Endothelial cell of umbilical vein (primary cell): ENCODE data around the gene TCIRG1. TPM values are rescaled to one million over a fixed set of nuclear protein-coding genes. Genes with fewer than 3 reads are reported as not detected.

Experiments
- BruUV-seq: library from RNA; stranded (reverse); fragments of 400-500 nt; replicated peaks from 2 replicates; lab custom pipeline; 2021; lab: Mats Ljungman, UMichigan
- CTCF ChIA-PET: fragments of 300-600, 350-600 bp; sonication (Branson Sonifier 250); formaldehyde crosslinking; loops from one replicate; lab custom pipeline; 2021; ENCODE audit warnings: antibody characterized with exemption, inconsistent platforms; lab: Charles Lee
- POLR2A ChIA-PET: fragments of 300-600, 350-600 bp; sonication (Branson Sonifier 250); formaldehyde crosslinking; loops from one replicate; lab custom pipeline; 2021; ENCODE audit warnings: antibody characterized with exemption, inconsistent platforms; lab: Charles Lee
- DNase-seq: peaks from one replicate; pipeline ENCODE4 v3.0.0-alpha.2; 2011; ENCODE audit warnings: low read depth, low spot score
- FAIRE-seq: peaks from 2 replicates; lab custom pipeline; 2011; peaks lifted over from hg19 to GRCh38; lab: Jason Lieb, UNC
- H2AFZ ChIP-seq: 2 replicates; pipeline ENCODE4 v1.6.0; 2012; ENCODE audit warnings: low read depth, low read length, control low read depth, inconsistent platforms
- H3K27ac ChIP-seq: 2 replicates; pipeline ENCODE4 v1.5.1; 2011; ENCODE audit warnings: low read depth, mild to moderate bottlenecking, control low read depth, low read length, moderate library complexity; ENCODE audit not compliant: insufficient read depth
- H3K27me3 ChIP-seq, 2 experiments: 2 replicates each; pipeline versions ENCODE4 v1.6.0 to v1.6.1; 2011; ENCODE audit warnings: low read length in 2 of 2, mixed read lengths in 1 of 2; ENCODE audit not compliant: control insufficient read depth in 2 of 2, insufficient read depth in 2 of 2
- H3K36me3 ChIP-seq, 2 experiments: 2 replicates in 1 of 2; 3 replicates in 1 of 2; pipeline ENCODE4 v1.5.1; 2011; ENCODE audit warnings: low read length in 2 of 2, mild to moderate bottlenecking in 1 of 2, moderate library complexity in 1 of 2; ENCODE audit not compliant: control insufficient read depth in 2 of 2, insufficient read depth in 2 of 2; ENCODE audit errors: extremely low read depth in 1 of 2
- H3K4me1 ChIP-seq: 3 replicates; pipeline ENCODE4 v1.5.1; 2011; ENCODE audit warnings: mild to moderate bottlenecking, low read length; ENCODE audit not compliant: control insufficient read depth, insufficient read depth; ENCODE audit errors: extremely low read depth
- H3K4me2 ChIP-seq: 2 replicates; pipeline ENCODE4 v1.6.1; 2011; ENCODE audit warnings: low read length, control low read depth, mixed read lengths; ENCODE audit not compliant: insufficient read depth
- H3K4me3 ChIP-seq, 3 experiments: fragments of 200-600 bp in 1 of 3; sonication (generic), shearing (Covaris generic) in 1 of 3; replicated peaks in 1 of 3; 2 replicates each; pipeline ENCODE4 v1.5.1; 2011 to 2016; ENCODE audit warnings: control low read depth in 3 of 3, low read length in 3 of 3, mild to moderate bottlenecking in 2 of 3, inconsistent platforms in 1 of 3, low read depth in 1 of 3, moderate library complexity in 1 of 3; ENCODE audit not compliant: insufficient read depth in 1 of 3
- H3K79me2 ChIP-seq: 2 replicates; pipeline ENCODE4 v1.6.0; 2012; ENCODE audit warnings: low read length, inconsistent platforms; ENCODE audit not compliant: control insufficient read depth, insufficient read depth
- H3K9ac ChIP-seq: replicated peaks from 2 replicates; pipeline ENCODE3; 2011; ENCODE audit warnings: low read length, control low read depth; ENCODE audit not compliant: insufficient read depth; ENCODE audit errors: extremely low read depth
- H3K9me1 ChIP-seq: replicated peaks from 3 replicates; pipeline ENCODE4 v1.6.0; 2011; ENCODE audit warnings: mild to moderate bottlenecking, low read length; ENCODE audit not compliant: control insufficient read depth, insufficient read depth; ENCODE audit errors: extremely low read depth
- H3K9me3 ChIP-seq: replicated peaks from 2 replicates; pipeline ENCODE4 v1.5.1; 2012; ENCODE audit warnings: low read length, inconsistent platforms; ENCODE audit not compliant: control insufficient read depth, insufficient read depth
- H4K20me1 ChIP-seq: replicated peaks from 2 replicates; pipeline ENCODE3; 2011; ENCODE audit warnings: mild to moderate bottlenecking, low read length; ENCODE audit not compliant: control insufficient read depth, insufficient read depth; ENCODE audit errors: extremely low read depth
- EZH2 ChIP-seq: IDR thresholded peaks from 2 replicates; pipeline ENCODE4 v1.6.1; 2012; ENCODE audit warnings: borderline replicate concordance, low read depth, mild to moderate bottlenecking, moderate library complexity, low read length, inconsistent platforms; ENCODE audit not compliant: severe bottlenecking
- FOS ChIP-seq: IDR thresholded peaks from 2 replicates; pipeline ENCODE4 v1.6.1; 2011; ENCODE audit warnings: mild to moderate bottlenecking, low read length, moderate library complexity, borderline replicate concordance; ENCODE audit not compliant: insufficient read depth
- GATA2 ChIP-seq: IDR thresholded peaks from 2 replicates; pipeline ENCODE4 v1.7.0; 2011; ENCODE audit warnings: low read depth, mild to moderate bottlenecking, moderate library complexity, mixed read lengths, low read length; ENCODE audit not compliant: insufficient read length, insufficient read depth
- JUN ChIP-seq: IDR thresholded peaks from 2 replicates; pipeline ENCODE4 v1.6.1; 2011; ENCODE audit warnings: borderline replicate concordance, low read depth; ENCODE audit not compliant: insufficient read length, insufficient read depth
- MAX ChIP-seq: IDR thresholded peaks from 2 replicates; pipeline ENCODE4 v1.6.1; 2011; ENCODE audit not compliant: insufficient read depth, insufficient read length
- MYC ChIP-seq: IDR thresholded peaks from one replicate; pipeline ENCODE4 v1.6.1; 2011; ENCODE audit warnings: mild to moderate bottlenecking, low read depth, low read length
- POLR2A ChIP-seq: IDR thresholded peaks from 2 replicates; pipeline ENCODE4 v1.6.1; 2012; ENCODE audit warnings: low read depth, mild to moderate bottlenecking, control low read depth, low read length
- POLR2AphosphoS5 ChIP-seq: IDR thresholded peaks from 2 replicates; pipeline ENCODE4 v1.6.1; 2012; ENCODE audit warnings: low read depth, mild to moderate bottlenecking, control low read depth, low read length, moderate library complexity; ENCODE audit not compliant: insufficient read depth
- dilution Hi-C: fragments of 300-500 bp; cut with MboI; formaldehyde crosslinking; loops from one replicate; pipeline ENCODE4 v1.15.0; 2019; ENCODE audit warnings: low sequenced_read_pairs; ENCODE audit not compliant: extremely low pct_ligation_motif_present
- intact Hi-C: fragments of 100-400 bp; cut with micrococcal nuclease; formaldehyde crosslinking; loops from one replicate; pipeline ENCODE4 v1.10.0; 2022
- polyA plus RNA-seq, 4 experiments: library from polyadenylated mRNA; depleted of rRNA in 3 of 4; stranded (reverse) in 3 of 4; unstranded in 1 of 4; fragments of >200 nt; gene quantifications; 2 replicates each; pipeline versions ENCODE4 v1.2.1 to v1.2.3, GENCODE V29; 2011 to 2012; ENCODE audit warnings: missing spikeins in 1 of 4
- total RNA-seq: library from RNA; stranded (reverse); gene quantifications from 2 replicates; pipeline ENCODE4 v1.2.3, GENCODE V29; 2021
- TF ChIP-seq, protein P1 (sequence below), 2 donors: IDR thresholded peaks; 1 replicate in 1 of 2; 2 replicates in 1 of 2; pipeline ENCODE4 v1.5.1; 2011; ENCODE audit warnings: low read length in 2 of 2, mild to moderate bottlenecking in 2 of 2, moderate library complexity in 2 of 2, control low read depth in 1 of 2, inconsistent platforms in 1 of 2, low read depth in 1 of 2; ENCODE audit not compliant: insufficient read depth in 1 of 2; ENCODE audit errors: extremely low read depth in 1 of 2

TCIRG1 gene
- total and polyA plus RNA-seq, 2 donors (not counting 3 experiments of a cell fraction or from before 2014, with no cell fraction given), result 134 to 183 TPM

GRCh38 chr11:68044898-68045351 is 6.1 kb downstream of the TCIRG1 start:
- FAIRE-seq (no peak), DNase-seq (no peak)
- H3K79me2 ChIP-seq, result peaks cover 14% of the 10 kb centered on the region
- H3K27me3 ChIP-seq, result no peaks in the 10 kb centered on the region
- intact Hi-C loops, result no loop called here
- H3K27ac ChIP-seq, result no peak overlapping the region
- no peaks in the 10 kb centered on the region for H4K20me1 ChIP-seq
- no peak overlapping the region for H2AFZ ChIP-seq
- H3K9ac ChIP-seq, result no peak overlapping the region
- H3K4me1 ChIP-seq, result peaks cover 6% of the 10 kb centered on the region
- no peaks in the 10 kb centered on the region for H3K9me1 ChIP-seq
- dilution Hi-C loops, result no loop called here
- ChIA-PET CTCF (no interaction called here), POLR2A (no interaction called here)
- H3K4me3 ChIP-seq, result no peak overlapping the region
- peaks cover 4 to 44% of the 10 kb centered on the region in 2 experiments for H3K36me3 ChIP-seq
- no TSS peak for BruUV-seq
- no peak for TF ChIP-seq JUN
- no peak for TF ChIP-seq MAX
- no peak for TF ChIP-seq EZH2
- no peak for TF ChIP-seq FOS
- no peak for TF ChIP-seq POLR2AphosphoS5
- no peak for TF ChIP-seq POLR2A
- TF ChIP-seq MYC, result no peak
- no peak for TF ChIP-seq GATA2
- TF ChIP-seq, protein P1, sequence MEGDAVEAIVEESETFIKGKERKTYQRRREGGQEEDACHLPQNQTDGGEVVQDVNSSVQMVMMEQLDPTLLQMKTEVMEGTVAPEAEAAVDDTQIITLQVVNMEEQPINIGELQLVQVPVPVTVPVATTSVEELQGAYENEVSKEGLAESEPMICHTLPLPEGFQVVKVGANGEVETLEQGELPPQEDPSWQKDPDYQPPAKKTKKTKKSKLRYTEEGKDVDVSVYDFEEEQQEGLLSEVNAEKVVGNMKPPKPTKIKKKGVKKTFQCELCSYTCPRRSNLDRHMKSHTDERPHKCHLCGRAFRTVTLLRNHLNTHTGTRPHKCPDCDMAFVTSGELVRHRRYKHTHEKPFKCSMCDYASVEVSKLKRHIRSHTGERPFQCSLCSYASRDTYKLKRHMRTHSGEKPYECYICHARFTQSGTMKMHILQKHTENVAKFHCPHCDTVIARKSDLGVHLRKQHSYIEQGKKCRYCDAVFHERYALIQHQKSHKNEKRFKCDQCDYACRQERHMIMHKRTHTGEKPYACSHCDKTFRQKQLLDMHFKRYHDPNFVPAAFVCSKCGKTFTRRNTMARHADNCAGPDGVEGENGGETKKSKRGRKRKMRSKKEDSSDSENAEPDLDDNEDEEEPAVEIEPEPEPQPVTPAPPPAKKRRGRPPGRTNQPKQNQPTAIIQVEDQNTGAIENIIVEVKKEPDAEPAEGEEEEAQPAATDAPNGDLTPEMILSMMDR (IDR thresholded peaks at IDR 0.05; ENCODE audit: extremely low read depth in 1 of 2, insufficient read depth in 1 of 2, low read depth in 1 of 2, low read length in 2 of 2), result no peak
- no peak overlapping the region for H3K4me2 ChIP-seq
- H3K9me3 ChIP-seq, result no peaks in the 10 kb centered on the region
